ENCODE results near the gene SMAP2.
"Not testable (repeated sequence)": the region's sequence is repeated elsewhere in the genome, so short reads cannot be mapped to it uniquely, and the experiment has no call there.

Gene SMAP2

DNA sequence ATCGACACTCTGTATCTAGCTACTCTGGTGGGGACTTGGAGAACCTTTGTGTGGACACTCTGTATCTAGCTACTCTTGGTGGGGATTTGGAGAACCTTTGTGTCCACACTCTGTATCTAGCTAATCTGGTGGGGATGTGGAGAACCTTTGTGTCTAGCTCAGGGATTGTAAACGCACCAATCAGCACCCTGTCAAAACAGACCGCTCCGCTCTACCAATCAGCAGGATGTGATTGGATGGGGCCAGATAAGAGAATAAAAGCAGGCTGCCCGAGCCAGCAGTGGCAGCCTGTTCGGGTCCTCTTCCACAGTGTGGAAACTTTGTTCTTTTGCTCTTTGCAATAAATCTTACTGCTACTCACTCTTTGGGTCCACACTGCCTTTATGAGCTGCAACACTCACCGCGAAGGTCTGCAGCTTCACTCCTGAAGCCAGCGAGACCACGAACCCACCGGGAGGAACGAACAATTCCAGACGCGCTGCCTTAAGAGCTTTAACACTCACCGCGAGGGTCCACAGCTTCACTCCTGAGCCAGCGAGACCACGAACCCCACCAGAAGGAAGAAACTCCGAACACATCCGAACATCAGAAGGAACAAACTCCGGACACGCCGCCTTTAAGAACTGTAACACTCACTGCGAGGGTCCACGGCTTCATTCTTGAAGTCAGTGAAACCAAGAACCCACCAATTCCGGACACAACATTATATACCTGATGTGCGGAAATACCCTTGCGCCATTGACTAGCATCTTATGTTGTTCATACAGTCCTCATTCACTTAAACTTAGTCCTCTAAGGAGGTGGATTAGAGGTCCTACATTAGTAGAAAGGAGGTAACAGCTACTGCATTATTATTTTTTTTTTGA lies 15.2 kb downstream of the SMAP2 start:
- in situ Hi-C loops (cut with MboI; ENCODE audit: low pct_unique_long_range_greater_than_20kb, low sequenced_read_pairs); DNase-seq: not testable (repeated sequence)

DNA sequence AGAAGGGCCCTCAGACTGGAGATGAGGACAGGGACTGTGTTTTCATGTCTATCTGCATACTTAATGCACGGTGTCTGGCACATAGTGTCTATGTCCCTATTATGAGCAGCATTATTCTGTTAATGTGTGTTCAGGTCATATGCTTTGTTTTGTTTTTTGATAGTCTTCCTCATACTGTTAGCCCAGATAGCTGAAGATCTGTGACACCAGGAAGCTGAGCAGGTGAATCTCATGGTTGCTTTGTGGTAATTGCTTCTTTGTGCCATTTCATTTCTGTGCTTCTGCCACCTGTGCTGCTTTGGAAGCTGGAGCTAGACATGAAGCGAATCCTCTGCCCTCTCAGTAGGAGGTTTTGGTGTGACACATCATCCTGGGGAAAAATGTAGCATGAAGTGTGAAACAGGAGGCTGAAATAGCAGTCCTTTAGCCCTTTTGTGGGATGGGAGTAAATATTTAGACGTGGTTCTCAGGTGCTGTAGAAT lies 15.8 kb downstream of the SMAP2 start:
- no peak for DNase-seq

DNA sequence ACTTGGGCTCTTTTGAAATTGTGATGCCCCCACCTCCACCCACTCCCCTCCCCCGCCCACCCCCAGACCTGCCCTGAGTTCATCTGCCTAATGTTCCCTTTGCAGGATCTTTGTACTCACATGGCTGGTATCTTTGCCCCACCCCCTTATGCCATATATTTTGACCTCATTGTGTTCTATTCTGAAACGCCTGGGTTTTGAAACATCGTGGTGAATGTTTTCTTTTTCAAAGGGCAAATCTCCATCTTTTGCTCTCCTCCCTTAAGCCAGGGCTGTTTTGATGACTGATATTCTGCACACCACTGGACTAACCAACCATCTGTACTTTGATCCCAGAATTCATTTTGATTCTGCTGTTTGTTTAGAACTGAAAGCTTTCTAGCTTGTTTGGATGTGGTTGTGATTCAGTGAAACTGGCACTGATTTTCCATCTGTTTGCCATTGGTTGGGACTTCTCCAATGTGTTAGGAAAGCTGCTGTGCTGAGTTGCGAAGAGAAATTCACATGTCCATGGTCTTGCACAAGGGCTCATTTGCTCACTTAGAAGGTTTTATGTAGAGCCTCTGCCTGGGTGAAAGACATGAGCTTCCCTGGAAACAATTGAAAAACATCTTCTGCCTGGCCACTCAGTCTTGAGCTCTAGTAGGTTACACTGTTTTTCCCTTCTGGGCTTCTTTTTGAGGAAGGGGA lies 16.5 kb downstream of the SMAP2 start:
- no peak for DNase-seq
- in situ Hi-C loops (cut with MboI; ENCODE audit: low pct_unique_long_range_greater_than_20kb, low sequenced_read_pairs), result no loop called here

More for the DNA sequence above, 15.8 kb downstream of the SMAP2 start:
- in situ Hi-C loops (cut with MboI; ENCODE audit: low pct_unique_long_range_greater_than_20kb, low sequenced_read_pairs), result no loop called here

DNA sequence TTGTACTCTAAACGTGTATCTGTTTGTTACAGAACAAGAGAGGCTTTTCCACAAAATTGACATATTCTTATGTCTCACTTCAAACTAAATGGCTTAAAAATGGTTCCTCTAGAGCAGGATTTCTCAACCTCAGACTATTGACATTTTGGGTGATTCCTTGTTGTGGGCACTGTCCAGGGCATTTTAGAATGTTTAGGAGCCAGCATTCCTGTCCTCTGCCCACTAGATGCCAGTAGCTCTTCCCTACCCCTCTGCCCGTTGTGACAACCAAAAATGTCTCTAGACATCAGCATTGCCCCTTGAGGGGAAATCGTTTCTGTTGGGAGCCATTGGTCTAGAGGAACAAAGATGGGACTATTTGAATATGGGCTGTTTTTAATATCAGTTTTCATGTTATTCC lies 17.3 kb downstream of the SMAP2 start:
- in situ Hi-C loops (cut with MboI; ENCODE audit: low pct_unique_long_range_greater_than_20kb, low sequenced_read_pairs), result no loop called here
- no peak for DNase-seq

DNA sequence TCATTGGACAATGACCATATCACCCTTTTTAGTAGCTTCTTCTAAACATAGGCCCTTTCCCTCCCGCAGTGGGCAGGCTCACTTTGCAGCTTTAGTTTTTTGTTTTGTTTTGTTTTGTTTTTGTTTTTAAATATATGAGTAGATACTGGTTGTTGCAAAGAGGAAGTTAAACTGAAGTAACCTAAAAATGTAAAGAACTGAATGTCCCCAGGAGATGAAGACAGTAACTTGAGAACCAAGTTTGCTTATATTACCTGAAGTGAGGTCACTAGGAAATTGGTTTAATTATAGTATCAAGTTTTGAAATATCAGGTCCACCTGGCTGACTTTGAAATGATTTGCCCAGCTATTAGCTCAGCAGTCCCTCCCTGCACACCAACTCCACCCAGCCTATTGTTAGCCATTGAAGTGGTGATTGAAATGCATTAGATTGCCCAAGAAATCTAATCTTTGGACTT lies 18.2 kb downstream of the SMAP2 start:
- DNase-seq, result no peak
- in situ Hi-C loops (cut with MboI; ENCODE audit: low pct_unique_long_range_greater_than_20kb, low sequenced_read_pairs), result no loop called here

DNA sequence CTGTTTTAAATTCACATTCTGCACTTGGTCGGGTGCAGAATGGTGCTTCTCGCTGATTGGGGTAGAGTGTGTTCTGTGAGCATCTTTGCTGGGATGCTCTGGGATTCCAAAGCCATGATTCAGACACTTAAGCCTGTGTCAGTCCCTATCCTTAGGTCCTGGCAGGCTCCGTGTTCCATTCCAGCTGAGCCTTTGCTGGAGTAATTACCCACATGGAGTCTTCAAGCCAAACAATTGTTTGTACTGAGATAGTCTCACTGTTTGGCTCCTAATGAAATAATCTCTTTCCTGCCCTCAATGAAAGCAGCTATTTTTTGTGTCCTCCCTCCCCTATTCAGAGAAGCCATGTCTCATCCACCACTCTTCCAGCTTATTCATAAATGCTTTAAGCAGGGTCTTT lies 18.7 kb downstream of the SMAP2 start:
- DNase-seq, result no peak
- in situ Hi-C loops (cut with MboI; ENCODE audit: low pct_unique_long_range_greater_than_20kb, low sequenced_read_pairs), result no loop called here

DNA sequence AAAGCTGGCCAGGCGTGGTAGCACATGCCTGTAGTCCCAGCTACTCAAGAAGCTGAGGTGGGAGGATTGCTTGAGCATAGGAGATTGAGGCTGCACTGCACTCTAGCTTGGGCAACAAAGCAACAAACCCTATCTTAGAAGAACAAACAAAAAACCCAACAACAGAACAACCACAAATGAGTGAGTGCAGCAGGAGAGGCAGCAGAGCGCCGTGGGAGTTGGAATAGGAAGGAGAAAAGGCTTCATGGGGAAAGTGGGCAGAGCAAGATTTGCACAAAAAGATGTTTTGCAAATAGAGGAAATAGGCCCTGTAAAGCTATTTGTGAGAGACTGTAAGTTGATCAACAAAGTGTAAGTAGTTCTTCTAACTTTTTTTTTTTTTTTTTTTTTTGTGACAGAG lies 19.6 kb downstream of the SMAP2 start:
- in situ Hi-C loops (cut with MboI; ENCODE audit: low pct_unique_long_range_greater_than_20kb, low sequenced_read_pairs), result no loop called here
- no peak for DNase-seq

DNA sequence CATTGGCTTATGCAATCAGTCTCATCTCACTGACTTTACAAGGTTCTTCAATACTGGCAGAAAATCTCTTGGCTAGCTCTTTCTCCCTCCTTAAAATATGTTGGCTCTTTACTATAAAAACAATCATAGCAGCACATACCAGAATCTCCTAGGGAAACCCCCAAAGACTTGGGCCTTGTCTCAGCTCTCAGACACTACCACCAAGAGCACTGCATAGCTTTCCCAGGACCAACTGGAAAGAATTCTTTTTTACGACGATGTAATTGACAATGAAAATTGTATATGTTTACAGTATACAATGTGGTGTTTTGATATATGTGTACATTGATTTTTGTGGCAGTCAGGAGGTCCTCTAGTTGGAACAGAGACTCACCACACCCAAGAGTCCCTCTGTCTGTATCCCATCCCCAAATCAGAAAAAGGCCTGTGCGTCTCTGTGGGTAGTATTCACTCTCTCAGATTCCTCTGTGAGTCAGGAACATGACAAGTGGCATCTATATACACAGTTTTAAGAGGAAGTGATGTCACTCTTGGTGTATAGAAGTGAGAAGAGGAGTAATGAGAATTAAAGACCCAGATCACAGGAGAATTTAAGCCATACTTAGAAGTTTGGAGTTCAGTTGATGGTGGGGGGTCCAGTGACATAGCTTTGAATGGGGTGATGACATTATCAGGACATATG lies 21.1 kb downstream of the SMAP2 start:
- in situ Hi-C loops (cut with MboI; ENCODE audit: low pct_unique_long_range_greater_than_20kb, low sequenced_read_pairs), result no loop called here
- DNase-seq, result no peak

DNA sequence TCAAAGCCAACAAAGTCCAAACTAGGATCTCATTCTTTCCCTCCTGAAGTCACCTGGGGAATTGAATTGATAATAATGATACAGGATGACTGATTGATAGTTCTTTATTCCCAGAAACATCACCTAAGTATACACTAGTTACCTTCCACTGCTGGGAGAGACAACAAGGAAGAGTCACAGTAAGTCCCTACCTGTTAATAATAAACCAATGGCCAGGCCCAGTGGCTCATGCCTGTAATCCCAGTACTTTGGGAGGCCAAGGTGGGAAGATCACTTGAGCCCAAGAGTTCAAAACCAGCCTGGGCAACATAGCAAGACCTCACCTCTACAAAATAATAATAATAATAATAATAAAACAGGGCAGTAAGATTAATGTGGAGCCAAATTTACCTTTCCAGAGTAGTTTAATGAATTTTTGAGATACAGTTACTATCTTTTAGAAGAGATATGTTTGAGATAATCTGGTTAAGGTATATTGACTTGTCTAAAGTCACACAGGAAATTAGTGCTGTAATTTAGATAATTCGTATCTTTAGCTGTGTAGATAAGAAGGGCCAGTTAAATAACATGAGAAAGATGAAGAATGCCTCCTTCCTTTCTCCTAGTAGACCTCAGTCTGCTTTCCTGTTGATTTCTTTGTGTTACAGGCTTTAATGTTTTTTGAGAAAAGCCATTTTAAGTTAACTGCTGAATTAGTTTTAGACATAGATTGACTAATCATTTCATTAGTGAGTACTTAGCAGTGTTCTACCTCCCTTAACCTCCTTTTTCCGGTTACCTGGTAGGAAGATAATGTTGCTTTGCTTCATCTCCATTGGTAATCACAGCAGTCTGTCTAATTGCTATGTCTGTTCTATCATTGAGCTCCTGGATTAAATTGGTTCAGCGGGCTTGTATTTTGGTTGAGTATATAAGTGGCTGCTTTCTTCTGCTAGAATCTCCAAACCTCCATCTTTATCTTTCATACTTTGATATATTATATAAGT lies 22.0 kb downstream of the SMAP2 start:
- in situ Hi-C loops (cut with MboI; ENCODE audit: low pct_unique_long_range_greater_than_20kb, low sequenced_read_pairs), result no loop called here
- DNase-seq, result no peak

DNA sequence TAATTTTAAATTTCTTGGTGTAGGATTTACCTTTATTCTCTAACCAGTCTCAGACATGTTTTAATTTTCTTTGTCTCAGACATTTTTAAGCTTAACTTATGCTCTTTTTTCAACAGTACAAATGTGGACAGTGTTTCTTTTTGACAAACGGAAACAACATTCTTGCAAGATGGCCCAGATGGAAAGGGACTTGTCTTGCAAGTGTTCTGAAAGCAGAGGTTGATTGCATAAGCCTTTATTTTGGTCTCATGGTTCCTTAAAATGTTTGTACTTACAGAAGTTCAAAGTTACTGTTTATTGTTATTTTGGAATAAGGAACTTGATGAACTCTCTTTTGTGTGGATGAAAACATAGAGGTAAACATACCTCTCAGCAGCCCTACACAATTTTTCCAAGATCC lies 22.9 kb downstream of the SMAP2 start:
- no peak for DNase-seq
- in situ Hi-C loops (cut with MboI; ENCODE audit: low pct_unique_long_range_greater_than_20kb, low sequenced_read_pairs), result no loop called here

DNA sequence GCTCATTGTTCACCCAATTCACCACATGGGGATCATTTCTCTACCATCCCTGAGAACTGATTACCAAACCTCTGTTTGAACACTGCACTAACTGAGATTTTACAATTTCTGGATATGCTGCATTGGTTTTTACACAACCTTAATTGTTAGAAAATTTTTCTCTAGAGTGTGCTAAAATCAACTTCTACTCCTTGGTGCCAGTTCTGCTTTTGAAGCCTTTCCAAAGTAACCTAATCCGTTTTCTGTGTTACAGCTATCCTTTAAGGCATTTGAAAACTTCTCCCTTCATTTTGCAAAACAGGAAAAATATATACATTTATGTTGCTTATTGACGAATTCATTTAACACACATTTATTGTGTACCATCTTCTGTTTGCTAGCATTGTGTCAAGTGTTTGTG lies 23.7 kb downstream of the SMAP2 start:
- no peak for DNase-seq
- in situ Hi-C loops (cut with MboI; ENCODE audit: low pct_unique_long_range_greater_than_20kb, low sequenced_read_pairs), result no loop called here

DNA sequence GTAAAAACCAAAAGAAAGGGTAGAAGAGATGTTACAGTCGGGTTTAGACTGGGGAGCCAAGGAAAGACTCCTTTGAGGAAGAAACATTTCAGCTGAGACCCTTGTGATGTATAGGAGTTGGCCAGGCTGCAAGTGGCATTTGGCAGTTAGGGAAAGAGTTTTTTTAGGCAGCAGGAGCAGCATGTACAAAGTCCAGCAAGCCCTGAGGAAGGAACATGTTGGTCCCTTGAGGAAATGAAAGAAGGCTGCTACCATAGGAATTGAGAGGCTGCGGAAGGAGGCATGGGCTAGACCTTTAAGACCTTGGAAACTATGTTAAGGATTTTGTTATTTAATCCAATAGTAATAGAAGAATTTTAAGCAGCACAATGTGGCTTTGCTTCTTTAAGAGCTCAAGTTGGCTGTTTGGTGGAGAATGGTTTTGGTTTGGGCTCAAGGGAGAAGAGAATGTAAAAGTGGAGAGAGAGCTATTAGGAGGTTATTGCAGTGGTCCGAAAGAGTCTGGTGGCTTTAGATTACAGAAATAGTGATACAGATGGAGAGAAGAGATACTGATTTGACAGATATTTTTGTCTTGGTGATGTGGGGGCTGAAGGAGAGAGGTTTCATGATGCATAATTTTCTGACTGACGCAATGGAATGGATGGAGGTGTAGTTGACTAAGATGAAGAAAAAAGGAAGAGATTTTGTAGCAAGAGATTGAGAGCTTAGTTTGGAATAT lies 26.6 kb downstream of the SMAP2 start:
- in situ Hi-C loops (cut with MboI; ENCODE audit: low pct_unique_long_range_greater_than_20kb, low sequenced_read_pairs), result no loop called here
- DNase-seq, result no peak

DNA sequence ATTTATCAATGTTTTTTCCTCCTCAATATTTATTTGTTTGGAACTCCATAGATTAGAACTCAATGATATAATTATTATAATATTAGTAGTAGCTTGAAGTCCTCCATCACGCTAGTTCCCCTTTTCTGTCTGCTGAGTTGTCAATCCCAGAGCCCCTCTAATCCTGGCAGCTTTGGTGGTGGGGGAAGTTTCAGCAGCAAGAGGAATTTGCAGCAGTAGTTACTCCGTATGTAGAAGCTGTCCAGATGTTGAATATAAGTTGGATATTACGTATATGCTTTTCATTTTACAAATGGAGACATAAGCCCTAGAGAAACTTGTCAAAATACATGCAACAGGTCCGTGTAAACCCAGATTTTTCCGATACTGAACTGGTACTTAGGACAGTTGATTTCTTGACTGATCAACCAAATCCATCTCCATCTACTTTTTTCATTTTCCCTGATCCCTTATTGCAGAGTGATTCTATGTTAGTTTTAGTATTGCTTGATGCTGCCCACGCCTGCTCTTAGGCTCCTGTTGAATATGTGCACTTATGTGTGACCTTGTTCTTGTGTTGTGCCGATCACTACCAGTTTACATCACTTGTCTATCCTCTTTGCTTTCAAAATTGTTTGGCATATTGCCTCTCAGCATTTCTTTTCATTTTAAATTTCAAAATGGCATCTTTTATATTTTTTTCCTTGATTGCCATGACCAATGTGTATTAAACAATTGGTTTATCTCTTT lies 28.1 kb downstream of the SMAP2 start:
- in situ Hi-C loops (cut with MboI; ENCODE audit: low pct_unique_long_range_greater_than_20kb, low sequenced_read_pairs), result no loop called here
- DNase-seq, result no peak

DNA sequence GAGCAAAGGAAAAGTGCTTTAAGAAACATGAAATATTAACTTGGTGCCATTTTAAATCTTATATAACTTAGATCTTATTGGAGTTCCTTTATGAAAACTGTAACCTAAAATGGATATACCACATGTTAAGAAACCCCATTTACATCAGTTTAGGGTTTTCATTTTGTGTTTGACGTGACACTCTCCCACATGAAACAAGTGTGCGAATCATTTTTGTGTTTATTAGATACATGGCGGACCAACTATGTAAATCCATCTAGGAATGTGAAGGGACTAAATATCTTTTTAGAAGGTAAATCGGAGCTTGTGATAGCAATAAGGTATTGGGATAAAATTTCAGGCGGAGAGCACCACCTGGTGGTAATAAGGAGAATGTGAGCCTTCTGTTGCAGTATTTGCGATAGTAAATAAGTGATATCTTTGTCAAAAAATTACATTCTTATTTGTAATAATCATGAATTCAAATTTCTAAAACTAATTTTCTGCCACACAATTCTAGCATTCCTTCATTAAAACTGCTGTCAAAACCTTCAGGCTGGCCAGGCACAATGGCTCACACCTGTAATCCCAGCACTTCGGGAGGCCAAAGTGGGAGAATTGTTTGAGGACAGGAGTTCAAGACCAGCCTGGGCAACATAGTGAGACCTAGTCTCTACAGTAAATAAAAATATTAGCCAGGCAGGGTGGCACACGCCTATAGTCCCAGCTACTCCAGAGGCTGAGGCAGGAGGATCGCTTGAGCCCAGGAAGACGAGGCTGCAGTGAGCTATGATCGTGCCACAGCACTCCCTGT lies 31.3 kb downstream of the SMAP2 start:
- in situ Hi-C loops (cut with MboI; ENCODE audit: low pct_unique_long_range_greater_than_20kb, low sequenced_read_pairs), result no loop called here

DNA sequence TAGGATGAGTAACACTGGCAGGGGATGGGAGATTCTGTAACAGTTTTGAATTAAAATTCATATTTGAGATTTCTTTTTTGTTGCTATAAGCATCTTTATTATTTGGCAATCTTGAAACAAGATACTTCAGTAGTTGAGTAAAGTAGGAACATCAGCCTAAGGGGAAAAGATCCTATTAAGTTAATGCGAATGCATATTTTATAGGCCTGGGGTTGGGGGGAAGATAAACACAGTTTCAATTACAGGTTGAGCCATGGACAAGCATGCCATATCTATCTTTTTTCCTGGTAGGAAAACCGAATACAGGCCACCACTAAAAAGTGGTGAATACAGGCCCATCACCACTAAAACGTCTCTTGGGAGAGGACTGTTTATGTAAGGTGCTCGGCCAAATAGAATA lies 32.3 kb downstream of the SMAP2 start:
- in situ Hi-C loops (cut with MboI; ENCODE audit: low pct_unique_long_range_greater_than_20kb, low sequenced_read_pairs), result no loop called here
- DNase-seq, result no peak

More for the DNA sequence above, 31.3 kb downstream of the SMAP2 start:
- peak; percentile 62 for DNase-seq

DNA sequence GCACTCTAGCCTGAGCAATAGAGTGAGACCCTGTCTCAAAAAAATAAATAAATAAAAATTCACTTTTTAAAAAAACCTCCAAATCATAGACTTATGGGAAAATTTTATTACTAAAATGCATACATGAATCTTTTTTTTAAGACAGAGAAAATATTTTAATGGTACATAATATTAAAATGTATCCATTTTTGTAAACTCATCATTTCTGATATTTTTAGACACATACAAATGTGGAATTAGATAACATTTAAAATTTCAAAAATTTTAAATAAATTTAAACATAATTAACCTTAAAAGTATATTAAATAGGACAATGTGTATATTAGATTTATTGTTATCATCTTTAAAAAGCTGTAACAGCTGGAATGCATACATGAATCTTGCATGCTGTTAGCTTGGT lies 33.9 kb downstream of the SMAP2 start:
- in situ Hi-C loops (cut with MboI; ENCODE audit: low pct_unique_long_range_greater_than_20kb, low sequenced_read_pairs), result no loop called here

DNA sequence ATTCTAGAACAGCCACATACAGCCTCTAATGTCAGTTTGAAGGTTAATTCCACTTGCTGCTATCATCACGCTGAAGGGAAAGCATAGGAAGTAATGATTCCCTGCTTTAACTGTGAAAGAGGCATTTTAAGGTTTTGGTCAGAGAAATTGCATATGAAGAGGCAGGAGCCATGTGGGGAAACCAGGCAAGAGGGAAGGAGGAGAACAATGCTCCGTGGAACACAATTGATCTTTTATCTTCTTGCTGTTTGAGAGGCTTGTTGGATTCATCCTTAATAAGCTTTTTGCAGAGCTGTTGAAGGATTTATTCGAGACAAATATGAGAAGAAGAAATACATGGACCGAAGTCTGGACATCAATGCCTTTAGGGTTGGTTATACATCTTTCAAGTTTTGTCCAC lies 35.9 kb downstream of the SMAP2 start:
- in situ Hi-C loops (cut with MboI; ENCODE audit: low pct_unique_long_range_greater_than_20kb, low sequenced_read_pairs), result no loop called here

More for the DNA sequence above, 33.9 kb downstream of the SMAP2 start:
- no peak for DNase-seq

More for the DNA sequence above, 35.9 kb downstream of the SMAP2 start:
- DNase-seq, result no peak

Measured in KBM-7 (cell line).